Mesodermal cell (in vitro differentiated cells): ENCODE results near the gene MYO1E.
"Not testable (repeated sequence)": the region's sequence is repeated elsewhere in the genome, so short reads cannot be mapped to it uniquely, and the experiment has no call there.

ENCODE experiments used
- H3K27ac ChIP-seq: 2 replicates; pipeline ENCODE4 v1.7.0; 2013; ENCODE audit warnings: mild to moderate bottlenecking, low read depth, low read length, moderate library complexity; ENCODE audit not compliant: severe bottlenecking
- H3K36me3 ChIP-seq: 2 replicates; pipeline ENCODE4 v1.7.1; 2013; ENCODE audit warnings: mild to moderate bottlenecking, low read length, moderate library complexity; ENCODE audit not compliant: control insufficient read depth, insufficient read depth
- H3K4me1 ChIP-seq: one replicate; pipeline ENCODE4 v1.7.1; 2013; ENCODE audit warnings: mild to moderate bottlenecking, low read length; ENCODE audit not compliant: insufficient read depth, control insufficient read depth, poor library complexity, severe bottlenecking
- H3K4me3 ChIP-seq: 2 replicates; pipeline ENCODE4 v1.7.0; 2013; ENCODE audit warnings: low read length, control low read depth, mild to moderate bottlenecking; ENCODE audit not compliant: insufficient read depth, poor library complexity, severe bottlenecking; ENCODE audit errors: extremely low read depth
- H3K9me3 ChIP-seq: 2 replicates; pipeline ENCODE4 v1.7.1; 2013; ENCODE audit warnings: mild to moderate bottlenecking, low read length, moderate library complexity; ENCODE audit not compliant: control insufficient read depth
- WGBS, 2 experiments: methylation state at CpG; one replicate each; pipeline ENCODE4 v1.1.5; 2013; ENCODE audit warnings: missing lambda C conversion rate in 2 of 2; ENCODE audit not compliant: insufficient coverage in 2 of 2; 5-methylcytosine and 5-hydroxymethylcytosine counted together

MYO1E gene

GRCh38 chr15:59154243-59154642, 218.4 kb downstream of the MYO1E start:
- Histone ChIP-seq H3K4me1 (no peaks in the 10 kb centered on the region), H3K4me3 (no peak overlapping the region), H3K36me3 (peaks cover 71% of the 10 kb centered on the region), H3K9me3 (no peaks in the 10 kb centered on the region), H3K27ac (no peak overlapping the region)
- 94 to 95% methylated on average over 7 to 8 of the region's 8 CpGs for WGBS, 2 experiments

GRCh38 chr15:59153466-59153865, 219.2 kb downstream of the MYO1E start:
- WGBS, 2 experiments: 95 to 96% methylated on average over 7 to 8 of the region's 8 CpGs
- Histone ChIP-seq H3K4me3 (no peak overlapping the region), H3K9me3 (no peaks in the 10 kb centered on the region), H3K27ac (no peak overlapping the region), H3K4me1 (no peaks in the 10 kb centered on the region), H3K36me3 (peaks cover 74% of the 10 kb centered on the region)

- 97 to 99% methylated on average over 5 of the region's 6 CpGs for WGBS, 2 experiments
- Histone ChIP-seq H3K36me3 (peaks cover 70% of the 10 kb centered on the region), H3K9me3 (no peaks in the 10 kb centered on the region)
Observed at GRCh38 chr15:59152694-59153450, 219.8 kb downstream of the MYO1E start.

GRCh38 chr15:59150185-59150584, 222.5 kb downstream of the MYO1E start:
- 88 to 90% methylated on average over 1 to 2 of the region's 2 CpGs for WGBS, 2 experiments

More at GRCh38 chr15:59152694-59153450, 219.8 kb downstream of the MYO1E start:
- Histone ChIP-seq H3K27ac (no peak overlapping the region), H3K4me1 (no peaks in the 10 kb centered on the region), H3K4me3 (no peak overlapping the region)

GRCh38 chr15:59148153-59148833, 224.4 kb downstream of the MYO1E start:
- Histone ChIP-seq H3K4me3 (no peak overlapping the region), H3K9me3 (no peaks in the 10 kb centered on the region), H3K36me3 (peaks cover 66% of the 10 kb centered on the region), H3K27ac (no peak overlapping the region), H3K4me1 (no peaks in the 10 kb centered on the region)
- WGBS, 2 experiments: 90% methylated on average over 2 of the region's 2 CpGs; no CpG with 5 or more reads in 1 of the 2 experiments

More at GRCh38 chr15:59150185-59150584, 222.5 kb downstream of the MYO1E start:
- H3K4me1 ChIP-seq: no peaks in the 10 kb centered on the region
- H3K9me3 ChIP-seq: no peaks in the 10 kb centered on the region
- H3K27ac ChIP-seq: no peak overlapping the region
- H3K4me3 ChIP-seq: no peak overlapping the region
- H3K36me3 ChIP-seq: peaks cover 76% of the 10 kb centered on the region

GRCh38 chr15:59147666-59148065, 225.0 kb downstream of the MYO1E start:
- 89 to 100% methylated on average over 2 to 5 of the region's 5 CpGs for WGBS, 2 experiments
- Histone ChIP-seq H3K27ac (no peak overlapping the region), H3K36me3 (peaks cover 66% of the 10 kb centered on the region), H3K4me1 (no peaks in the 10 kb centered on the region), H3K4me3 (no peak overlapping the region), H3K9me3 (no peaks in the 10 kb centered on the region)

- H3K27ac ChIP-seq, H3K9me3 ChIP-seq, H3K4me1 ChIP-seq, H3K4me3 ChIP-seq: not testable (repeated sequence)
- WGBS, 2 experiments: 92 to 93% methylated on average over 3 to 5 of the region's 10 CpGs
- peaks cover 65% of the 10 kb centered on the region for H3K36me3 ChIP-seq
Observed at GRCh38 chr15:59144594-59144993, 228.1 kb downstream of the MYO1E start.

- 95 to 100% methylated on average over 3 to 5 of the region's 5 CpGs for WGBS, 2 experiments
- no peaks in the 10 kb centered on the region for H3K9me3 ChIP-seq
- no peak overlapping the region for H3K4me3 ChIP-seq
- no peaks in the 10 kb centered on the region for H3K4me1 ChIP-seq
- H3K27ac ChIP-seq: no peak overlapping the region
- H3K36me3 ChIP-seq: peaks cover 67% of the 10 kb centered on the region
Observed at GRCh38 chr15:59143281-59143680, 229.4 kb downstream of the MYO1E start.

- Histone ChIP-seq H3K36me3 (peaks cover 69% of the 10 kb centered on the region), H3K27ac (no peak overlapping the region), H3K9me3 (no peaks in the 10 kb centered on the region), H3K4me3 (no peak overlapping the region), H3K4me1 (no peaks in the 10 kb centered on the region)
- WGBS, 2 experiments: 85 to 96% methylated on average over 5 to 6 of the region's 9 CpGs
Observed at GRCh38 chr15:59140422-59141226, 232.0 kb downstream of the MYO1E start.

GRCh38 chr15:59138243-59138642, 234.4 kb downstream of the MYO1E start:
- H3K9me3 ChIP-seq: no peaks in the 10 kb centered on the region
- no peaks in the 10 kb centered on the region for H3K4me1 ChIP-seq
- 71 to 85% methylated on average over 5 to 7 of the region's 7 CpGs for WGBS, 2 experiments
- no peak overlapping the region for H3K4me3 ChIP-seq
- H3K36me3 ChIP-seq: peaks cover 86% of the 10 kb centered on the region
- no peak overlapping the region for H3K27ac ChIP-seq
